ENCODE data around the gene XPC.
"Not testable (repeated sequence)": the region's sequence is repeated elsewhere in the genome, so short reads cannot be mapped to it uniquely, and the experiment has no call there.

The XPC gene

DNA sequence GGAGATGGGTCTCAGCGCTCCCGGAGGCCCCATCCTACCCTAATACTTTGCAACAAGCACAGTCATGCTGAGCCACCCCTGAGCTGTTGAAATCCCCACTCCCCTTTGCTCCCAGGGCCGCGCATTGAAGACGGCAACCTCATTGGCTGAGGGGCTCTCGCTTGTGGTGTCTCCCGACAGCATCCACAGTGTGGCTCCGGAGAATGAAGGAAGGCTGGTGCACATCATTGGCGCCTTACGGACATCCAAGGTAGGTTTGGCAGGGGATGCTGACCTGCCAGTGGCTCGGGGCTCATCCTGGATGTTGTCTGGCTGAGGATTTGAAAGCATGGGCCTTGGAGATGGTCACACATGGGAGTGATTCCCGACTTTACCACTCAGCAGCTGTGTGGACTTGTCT, 47.7 kb downstream of the XPC start:
- no peak for DNase-seq

- DNase-seq = no peak
Measured at GRCh38 chr3:14130230-14130629, 48.2 kb downstream of the XPC start.

DNA sequence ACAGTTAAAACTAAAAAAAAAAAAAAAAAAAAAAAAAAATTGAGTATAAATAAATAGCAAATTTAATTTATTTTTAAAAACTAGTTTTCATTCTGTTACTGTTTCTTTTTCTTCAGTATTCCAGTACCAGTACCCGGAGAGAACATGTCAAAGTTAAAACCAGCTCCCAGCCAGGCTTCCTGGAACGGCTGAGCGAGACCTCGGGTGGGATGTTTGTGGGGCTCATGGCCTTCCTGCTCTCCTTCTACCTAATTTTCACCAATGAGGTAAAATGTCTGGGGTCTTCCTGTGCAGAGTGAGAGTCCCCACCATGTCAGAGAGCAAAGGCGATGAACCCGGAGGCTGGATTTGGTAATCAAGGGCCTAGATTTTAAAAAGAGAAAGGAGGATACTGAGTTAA, 49.1 kb downstream of the XPC start:
- no peak for DNase-seq

DNA sequence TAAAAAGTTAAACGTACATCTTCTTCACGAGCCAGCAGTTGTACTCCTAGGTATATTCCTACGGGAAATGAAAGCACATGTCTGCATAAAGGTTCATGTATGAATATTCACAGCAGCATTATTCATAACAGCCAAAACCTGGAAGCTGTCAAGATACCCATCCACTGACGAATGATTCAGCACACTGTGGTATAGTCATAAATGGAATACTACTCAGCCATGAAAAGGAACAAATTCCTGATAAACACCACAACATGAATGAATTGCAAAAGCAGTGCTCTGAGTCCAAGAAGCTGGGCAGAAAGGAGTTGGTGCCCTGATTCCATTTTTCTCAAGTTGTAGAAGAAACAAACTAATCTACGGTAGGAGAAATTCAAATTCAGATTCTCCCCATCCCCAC, 49.7 kb downstream of the XPC start:
- no peak for DNase-seq

DNA sequence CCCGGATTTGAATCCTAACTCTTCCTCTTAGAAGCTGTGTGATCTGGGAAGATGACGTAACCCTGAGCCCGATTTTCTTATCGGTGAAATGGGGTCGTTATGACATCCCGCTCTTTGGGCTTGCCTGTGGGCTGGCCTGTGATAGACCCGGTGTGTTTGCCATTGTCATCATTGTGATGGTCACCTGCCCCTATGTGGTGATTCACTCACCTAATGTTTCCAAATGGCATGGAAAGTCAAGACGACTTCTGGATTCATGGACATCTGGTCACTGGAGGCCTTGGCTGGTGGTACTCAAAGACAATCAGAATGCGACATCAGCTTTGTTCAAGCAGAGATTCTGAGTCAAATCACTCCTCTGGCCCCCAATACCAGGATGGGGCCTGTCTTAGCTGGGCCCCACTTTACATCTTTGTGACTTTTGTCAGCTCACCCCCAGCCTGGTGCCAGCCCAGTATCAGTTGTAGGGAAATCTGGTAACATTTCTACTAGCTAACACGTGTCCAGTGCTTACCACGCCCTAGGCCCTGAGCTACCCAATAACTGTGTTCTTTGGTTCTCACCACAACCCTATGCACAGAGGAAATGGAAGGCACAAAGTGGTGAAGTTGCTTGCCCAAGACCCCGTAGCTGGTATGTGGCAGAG, 50.8 kb downstream of the XPC start:
- no peak for DNase-seq

DNA sequence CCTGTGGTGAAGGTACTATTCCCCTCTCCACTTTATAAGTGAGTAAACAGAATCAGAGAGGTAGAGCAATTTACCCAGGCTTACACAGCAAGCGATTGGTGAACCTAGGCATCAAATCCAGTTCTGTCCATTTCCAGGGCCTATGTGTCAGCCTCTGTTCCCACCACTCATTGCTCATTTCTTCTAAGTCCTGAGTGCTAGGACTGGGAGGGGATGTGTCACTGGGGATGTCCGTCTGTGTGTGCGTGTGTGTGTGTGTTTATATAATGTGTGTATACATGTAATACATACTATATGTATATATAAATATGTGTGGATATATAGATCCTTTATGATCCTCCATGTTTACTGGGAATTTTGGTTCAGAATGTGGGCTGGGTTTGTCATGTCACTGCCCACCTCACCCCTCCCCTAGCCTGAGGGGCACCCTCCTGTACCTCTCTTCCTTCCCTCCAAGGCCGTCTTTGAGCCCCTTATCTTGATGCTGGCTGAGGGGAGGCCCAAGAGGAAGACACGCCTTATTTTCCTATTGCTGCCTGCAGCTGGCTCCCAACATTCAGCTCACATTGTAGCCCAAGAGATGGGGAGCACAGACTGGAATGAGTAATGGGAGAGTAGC, 51.4 kb downstream of the XPC start:
- no peak for DNase-seq

- DNase-seq = no peak
Measured at GRCh38 chr3:14126017-14126886, 52.1 kb downstream of the XPC start.

DNA sequence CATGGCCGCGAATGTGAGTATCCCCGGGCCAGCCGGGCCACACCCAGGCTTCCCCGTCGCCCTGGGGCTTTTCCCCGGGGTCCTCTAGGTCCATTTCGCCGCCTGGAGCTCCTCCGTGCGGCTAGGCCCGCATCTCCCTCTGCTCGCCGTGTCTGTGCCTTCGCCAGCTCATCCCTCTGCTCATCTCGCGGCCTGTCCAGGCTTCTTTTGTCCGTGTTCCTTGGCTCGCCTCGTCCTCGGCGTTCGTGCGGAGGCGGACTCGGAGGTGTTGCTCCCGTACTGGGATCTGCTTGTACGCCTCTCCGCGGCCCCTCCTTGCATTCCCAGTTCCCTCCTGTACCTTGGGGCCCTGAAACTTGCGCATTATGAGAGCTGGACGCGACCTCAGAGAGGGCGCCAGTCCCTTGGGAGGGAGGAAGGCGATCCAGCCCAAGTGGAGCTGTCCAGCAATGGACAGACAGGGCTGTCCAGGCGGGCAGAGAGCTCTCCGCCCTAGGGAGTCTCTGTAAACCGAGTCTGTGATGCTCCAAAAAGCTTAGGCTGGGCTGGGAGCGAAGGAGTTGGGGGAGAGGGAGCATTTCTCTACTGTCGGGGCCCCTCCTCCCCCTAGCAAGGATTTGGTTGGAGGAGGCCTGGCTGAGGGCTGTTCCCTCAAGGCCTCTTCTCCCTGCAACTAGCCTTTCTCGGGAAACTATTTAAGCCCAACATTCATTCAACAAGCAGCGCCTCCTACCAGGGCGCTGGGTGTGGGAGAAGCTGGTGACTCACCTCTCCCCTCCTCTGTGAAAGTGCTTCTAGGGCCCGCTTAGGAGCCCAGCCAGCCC, 53.0 kb downstream of the XPC start:
- DNase-seq = no peak

GRCh38 chr3:14124615-14125192, 53.7 kb downstream of the XPC start, which contains the start of the genes CHCHD4 and TMEM43:
Gene CHCHD4 (minus strand): TSS chr3:14124870. CDS start chr3:14124676, 194 bp downstream.
Gene TMEM43 (plus strand): TSS chr3:14125052. CDS start chr3:14125194, 142 bp downstream.
- DNase-seq = peak; percentile 85

GRCh38 chr3:14124223-14124614, 54.2 kb downstream of the XPC start:
- DNase-seq = no peak

GRCh38 chr3:14123308-14124222, 54.8 kb downstream of the XPC start:
- DNase-seq = no peak

- DNase-seq = no peak
Measured at GRCh38 chr3:14122301-14122700, 56.1 kb downstream of the XPC start.

GRCh38 chr3:14121859-14122258, 56.5 kb downstream of the XPC start:
- no peak for DNase-seq

DNA sequence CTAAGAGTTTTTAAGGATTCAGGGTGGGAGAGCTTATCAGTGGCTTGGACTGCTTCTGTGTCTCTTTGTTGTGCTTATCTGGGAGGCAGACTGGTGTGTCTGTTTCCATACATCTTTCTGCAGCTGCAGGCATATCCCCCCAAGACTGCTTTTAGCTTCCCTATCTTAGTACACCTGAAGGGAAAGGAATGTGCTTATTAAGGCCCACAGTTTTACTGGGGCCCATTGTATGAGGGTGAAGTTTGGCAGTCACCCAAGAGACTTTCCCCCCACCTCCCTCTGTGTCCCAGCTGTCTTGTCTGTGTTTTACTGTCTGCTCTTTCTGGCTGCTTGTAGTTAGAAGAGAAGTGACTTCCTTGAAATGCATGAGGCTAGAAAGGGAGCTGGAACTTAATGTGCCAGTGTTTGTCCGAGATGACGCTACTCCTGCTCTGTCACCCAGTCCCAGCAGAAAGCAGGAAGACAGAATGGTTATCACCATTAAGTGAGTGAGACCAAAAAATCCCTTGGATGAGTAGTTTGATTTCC, 57.4 kb downstream of the XPC start:
- not testable (repeated sequence) for DNase-seq

DNA sequence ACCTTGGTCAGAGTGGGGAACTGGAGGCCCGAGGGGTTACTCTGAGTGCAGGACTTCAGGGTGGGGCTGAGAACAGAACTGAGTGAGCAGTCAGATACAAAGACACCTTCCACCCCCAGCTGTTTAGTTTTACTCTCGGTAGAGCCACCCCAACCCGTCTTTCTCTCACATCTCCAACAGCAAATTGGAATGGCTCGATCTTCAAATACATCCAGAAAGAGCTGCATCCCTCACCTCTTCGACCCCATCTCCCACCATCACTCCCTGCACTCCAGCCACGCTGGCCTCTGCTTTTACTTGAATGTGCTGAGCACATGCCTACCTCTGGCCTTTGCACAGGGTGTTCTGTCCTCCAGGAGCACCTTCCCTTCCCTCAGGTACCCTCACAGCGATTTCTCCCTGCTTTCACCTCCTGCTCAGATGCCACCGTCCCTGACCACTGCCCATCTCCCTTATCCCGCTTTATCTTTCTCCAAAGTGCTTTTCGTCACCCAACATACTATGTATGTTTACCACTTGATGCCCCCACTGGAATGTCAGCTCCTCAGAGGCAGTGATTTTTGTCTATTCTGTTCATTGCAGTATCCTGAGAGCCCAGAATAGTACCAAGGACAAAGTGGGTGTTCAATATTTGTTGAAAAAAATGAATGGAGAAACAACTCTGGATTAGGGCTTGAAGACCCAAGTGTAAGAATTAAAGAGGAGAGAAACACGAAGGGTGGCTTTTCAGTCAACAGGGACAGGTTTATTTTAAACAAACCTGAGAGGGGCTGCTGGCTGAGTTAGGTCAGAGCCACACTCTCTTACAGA, 58.1 kb downstream of the XPC start:
- no peak for DNase-seq

DNA sequence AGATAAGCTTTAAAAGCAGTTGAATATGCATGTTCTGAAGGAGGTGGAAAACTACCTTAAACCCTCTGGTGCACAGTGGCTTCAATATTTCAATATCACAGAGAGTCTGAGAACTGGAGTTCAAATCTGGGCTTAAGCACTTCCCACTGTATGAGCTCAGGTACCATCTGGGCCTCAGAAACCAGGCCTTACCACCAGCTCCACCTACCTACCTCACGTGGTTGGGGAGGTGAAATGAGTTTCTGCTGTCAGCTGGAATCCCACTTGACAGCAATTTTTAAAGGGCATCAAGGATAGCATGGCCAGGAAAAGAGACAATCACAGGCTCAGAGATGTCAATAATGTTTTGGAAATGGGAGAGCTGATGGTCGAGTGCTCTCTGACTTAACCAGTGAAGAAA, 58.8 kb downstream of the XPC start:
- no peak for DNase-seq

GRCh38 chr3:14118400-14119381, 59.7 kb downstream of the XPC start:
- DNase-seq = no peak

DNA sequence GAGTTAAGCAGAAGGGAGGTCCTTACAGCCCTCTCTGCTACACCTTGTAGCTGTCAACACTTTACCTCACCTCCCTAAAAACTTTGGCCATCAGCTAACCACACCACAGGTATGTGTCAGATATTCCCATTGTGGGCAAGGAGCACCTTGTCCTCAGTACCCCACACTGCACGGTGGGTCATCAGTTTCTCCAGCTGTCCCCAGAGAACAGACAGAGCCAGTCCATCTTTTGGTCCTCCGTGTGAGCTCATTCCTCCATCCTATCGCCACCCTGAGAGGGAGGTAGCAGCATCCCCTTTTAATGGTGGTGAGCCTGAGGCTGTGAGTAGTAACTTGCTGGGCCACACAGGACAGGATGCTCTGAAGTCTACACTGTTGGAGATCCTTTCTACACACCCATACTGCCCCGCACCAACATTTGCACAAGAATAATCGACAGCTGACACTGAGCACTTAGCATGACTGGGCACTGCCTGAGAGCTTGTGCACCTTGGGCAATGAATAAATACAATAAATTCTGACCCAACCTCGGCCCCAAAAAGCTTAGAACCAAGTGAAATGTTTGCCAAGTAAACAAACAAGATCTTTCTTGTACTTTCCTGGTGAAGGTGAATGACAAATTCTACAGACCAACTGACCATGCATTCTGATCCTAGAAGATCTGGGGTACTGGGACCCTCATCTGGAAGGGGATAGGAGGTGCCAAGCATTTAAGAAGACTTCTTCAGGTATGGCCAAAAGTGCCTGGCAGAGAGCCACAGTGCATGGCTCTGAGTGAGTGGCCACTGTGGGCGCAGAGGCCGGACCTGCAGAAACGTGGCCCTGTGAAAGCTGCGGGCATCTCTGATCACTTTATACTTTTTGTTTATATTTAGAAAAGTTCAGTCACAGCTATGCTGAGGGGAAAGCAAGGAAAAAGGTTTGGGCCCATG, 60.7 kb downstream of the XPC start:
- no peak for DNase-seq

Measured in NCI-H2081 treated with DMSO at 0.1 percent for 48 hours (cell line).